ENCODE results near the gene IRF2BPL. TPM values are rescaled to one million over a fixed set of nuclear protein-coding genes. Genes with fewer than 3 reads are reported as not detected.
A peak's percentile ranks its signal among the peaks of the same experiment; 100 is the strongest.

Gene IRF2BPL
- total RNA-seq, 1 experiment from 2014 or later: 22.1 TPM

DNA sequence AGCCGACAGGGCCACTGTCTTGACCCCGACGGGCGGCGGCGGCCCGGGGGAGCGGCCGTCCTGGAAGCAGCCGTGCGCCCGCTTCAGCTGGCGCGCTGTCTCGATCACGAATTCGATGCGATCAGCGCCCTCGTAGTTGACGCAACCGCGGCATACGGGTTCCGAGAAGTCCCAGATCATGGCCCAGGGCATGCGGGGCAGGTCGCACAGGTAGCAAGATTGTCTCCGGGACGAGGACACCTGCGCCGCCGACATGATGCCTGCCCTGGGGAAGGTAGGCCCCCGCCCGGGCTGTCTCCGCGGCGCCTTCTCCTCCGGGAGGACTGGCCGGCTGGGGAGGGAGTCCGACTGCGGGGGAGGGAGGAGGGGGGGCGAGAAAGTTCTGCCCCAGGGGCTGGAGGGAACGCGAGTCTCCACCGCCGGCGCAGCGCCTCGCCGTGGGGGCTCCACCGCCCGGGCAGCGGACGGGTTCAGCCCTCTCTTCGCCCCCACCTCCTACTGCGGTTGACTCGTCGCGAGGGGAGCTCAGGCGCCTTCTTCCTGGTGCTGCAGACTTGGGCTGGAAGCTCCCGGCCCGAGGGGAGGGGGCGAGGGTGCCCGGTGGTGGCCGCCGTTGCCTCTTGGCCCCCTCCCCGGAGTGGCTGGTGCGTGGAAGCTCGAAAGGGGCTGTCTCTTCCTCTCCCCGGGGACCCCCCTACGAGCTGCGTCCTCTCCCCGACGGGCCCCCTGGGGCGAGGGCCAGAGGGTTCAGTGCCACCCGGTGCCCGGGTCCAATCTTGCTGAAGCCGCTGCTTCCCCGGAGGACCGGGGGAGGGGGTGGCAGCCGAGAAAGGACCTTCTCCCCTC lies 747 bp downstream of the IRF2BPL start:
- intact Hi-C loops (cut with micrococcal nuclease): loop anchor here (1.0 kb wide), 7 partner anchors 13 to 114 kb away; no protein-coding TSS in a partner anchor
- Mint-ChIP-seq H3K4me3 (ENCODE audit: unreplicated experiment) (peak overlapping the region; percentile 81), H3K36me3 (ENCODE audit: insufficient read depth, unreplicated experiment) (peaks cover 34% of the 10 kb centered on the region), H3K9me3 (ENCODE audit: unreplicated experiment) (no peaks in the 10 kb centered on the region), H3K27me3 (ENCODE audit: insufficient read depth, unreplicated experiment) (no peaks in the 10 kb centered on the region), H3K27ac (ENCODE audit: low read depth, unreplicated experiment) (peak overlapping the region; percentile 46), H3K4me1 (ENCODE audit: insufficient read depth, unreplicated experiment) (peaks cover 32% of the 10 kb centered on the region)
- TSS peak; percentile 18 for BruUV-seq (replicated peaks)
- ChIA-PET CTCF (interaction anchor here (0.5 to 7.9 kb wide), 22 partner anchors 14 to 678 kb away, joined by 3 to 88 read pairs (median 6); no protein-coding TSS in a partner anchor), POLR2A (interaction anchor here (0.6 to 17.6 kb wide), 17 partner anchors 9 to 680 kb away, joined by 3 to 721 read pairs (median 8); partner anchors contain the start of genes ALKBH1, CIPC and SLIRP)
- peak; percentile 58 for DNase-seq (ENCODE audit: unreplicated experiment)
- TF ChIP-seq, protein P1, sequence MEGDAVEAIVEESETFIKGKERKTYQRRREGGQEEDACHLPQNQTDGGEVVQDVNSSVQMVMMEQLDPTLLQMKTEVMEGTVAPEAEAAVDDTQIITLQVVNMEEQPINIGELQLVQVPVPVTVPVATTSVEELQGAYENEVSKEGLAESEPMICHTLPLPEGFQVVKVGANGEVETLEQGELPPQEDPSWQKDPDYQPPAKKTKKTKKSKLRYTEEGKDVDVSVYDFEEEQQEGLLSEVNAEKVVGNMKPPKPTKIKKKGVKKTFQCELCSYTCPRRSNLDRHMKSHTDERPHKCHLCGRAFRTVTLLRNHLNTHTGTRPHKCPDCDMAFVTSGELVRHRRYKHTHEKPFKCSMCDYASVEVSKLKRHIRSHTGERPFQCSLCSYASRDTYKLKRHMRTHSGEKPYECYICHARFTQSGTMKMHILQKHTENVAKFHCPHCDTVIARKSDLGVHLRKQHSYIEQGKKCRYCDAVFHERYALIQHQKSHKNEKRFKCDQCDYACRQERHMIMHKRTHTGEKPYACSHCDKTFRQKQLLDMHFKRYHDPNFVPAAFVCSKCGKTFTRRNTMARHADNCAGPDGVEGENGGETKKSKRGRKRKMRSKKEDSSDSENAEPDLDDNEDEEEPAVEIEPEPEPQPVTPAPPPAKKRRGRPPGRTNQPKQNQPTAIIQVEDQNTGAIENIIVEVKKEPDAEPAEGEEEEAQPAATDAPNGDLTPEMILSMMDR (IDR thresholded peaks at IDR 0.05; ENCODE audit: unreplicated experiment): no peak

DNA sequence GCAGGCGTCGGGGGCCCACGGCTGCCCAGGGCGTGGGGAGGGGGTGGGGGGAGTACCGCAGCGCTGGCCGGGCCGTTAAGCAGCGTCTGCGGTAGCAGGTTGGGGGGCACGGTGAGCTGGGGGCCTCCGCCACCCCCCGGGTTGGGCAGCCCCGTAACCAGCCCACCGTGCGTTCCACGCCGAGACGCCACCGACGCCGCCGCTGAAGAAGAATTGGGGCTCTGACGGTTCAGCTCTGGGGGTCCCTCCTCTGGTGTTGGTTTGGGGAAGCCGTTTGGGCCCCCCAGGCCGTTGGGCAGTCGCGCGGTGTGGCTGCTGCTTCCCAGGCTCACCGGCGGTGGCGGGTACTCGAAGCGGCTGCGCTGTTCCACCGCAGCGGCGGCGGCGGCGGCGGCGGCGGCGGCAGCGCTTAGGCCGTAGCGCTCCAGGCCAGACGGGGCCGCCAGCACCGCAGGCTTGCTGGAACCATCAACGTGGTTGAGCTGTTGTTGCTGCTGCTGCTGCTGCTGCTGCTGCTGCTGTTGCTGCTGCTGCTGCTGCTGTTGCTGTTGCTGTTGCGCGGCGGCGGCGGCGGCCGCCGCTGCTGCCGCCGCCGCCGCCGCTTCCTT lies 1.5 kb downstream of the IRF2BPL start:
- CTCF ChIA-PET: interaction anchor here (0.6 to 7.9 kb wide), 14 partner anchors 15 to 151 kb away, joined by 3 to 88 read pairs (median 6); no protein-coding TSS in a partner anchor

DNA sequence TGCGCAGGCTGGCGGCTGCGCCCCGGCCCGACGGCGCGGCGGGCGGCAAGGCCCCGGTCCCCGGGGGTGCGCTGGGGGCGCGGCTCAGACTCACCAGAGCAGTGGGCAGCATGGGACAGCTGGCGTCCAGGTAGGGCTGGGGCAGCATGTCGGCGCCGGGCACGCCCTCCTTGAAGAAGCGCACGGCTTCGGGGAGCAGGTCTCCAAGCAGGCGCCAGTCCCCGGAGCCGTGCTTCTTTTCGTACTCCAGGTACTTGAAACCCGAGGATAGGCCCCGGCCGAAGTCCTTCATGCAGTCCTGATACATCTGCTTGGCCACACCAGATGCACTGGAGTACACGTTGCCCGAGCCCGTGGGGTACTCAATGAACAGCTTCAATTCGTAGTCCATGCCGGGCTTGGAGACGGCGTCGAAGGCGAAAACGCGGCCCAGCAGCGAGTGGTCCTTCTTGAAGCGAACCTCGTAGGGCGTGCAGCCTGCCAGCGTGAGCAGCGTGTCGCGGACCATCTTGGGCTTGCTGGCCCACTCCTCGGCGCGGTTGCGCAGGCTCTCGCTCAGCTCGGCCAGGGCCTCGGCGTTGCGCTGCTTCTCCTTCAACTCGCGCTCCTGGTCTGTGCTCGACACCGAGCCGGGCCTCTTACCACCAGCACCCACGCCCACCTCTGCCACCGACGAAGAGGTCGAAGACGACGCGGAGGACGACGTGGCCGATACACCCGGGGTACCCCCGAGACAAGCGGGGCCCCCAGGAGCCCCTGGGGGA lies 2.2 kb downstream of the IRF2BPL start:
- TF ChIP-seq, protein P1 (IDR thresholded peaks at IDR 0.05; ENCODE audit: unreplicated experiment): no peak
- DNase-seq (ENCODE audit: unreplicated experiment): peak; percentile 52
- POLR2A ChIA-PET: interaction anchor here (0.6 to 17.6 kb wide), 10 partner anchors 17 to 682 kb away, joined by 3 to 721 read pairs (median 18); partner anchors contain the start of genes ALKBH1, CIPC and SLIRP
- BruUV-seq (replicated peaks): no TSS peak
- H3K27ac Mint-ChIP-seq (ENCODE audit: low read depth, unreplicated experiment): peak overlapping the region; percentile 69
- H3K27me3 Mint-ChIP-seq (ENCODE audit: insufficient read depth, unreplicated experiment): no peaks in the 10 kb centered on the region
- peaks cover 34% of the 10 kb centered on the region for H3K36me3 Mint-ChIP-seq (ENCODE audit: insufficient read depth, unreplicated experiment)
- CTCF ChIA-PET: interaction anchor here (0.6 to 7.9 kb wide), 15 partner anchors 16 to 151 kb away, joined by 3 to 88 read pairs (median 5); no protein-coding TSS in a partner anchor
- no peaks in the 10 kb centered on the region for H3K9me3 Mint-ChIP-seq (ENCODE audit: unreplicated experiment)
- H3K4me3 Mint-ChIP-seq (ENCODE audit: unreplicated experiment): peak overlapping the region; percentile 81
- intact Hi-C loops (cut with micrococcal nuclease): no loop called here
- peaks cover 27% of the 10 kb centered on the region for H3K4me1 Mint-ChIP-seq (ENCODE audit: insufficient read depth, unreplicated experiment)

More for the DNA sequence above, 1.5 kb downstream of the IRF2BPL start:
- peak overlapping the region; percentile 69 for H3K27ac Mint-ChIP-seq (ENCODE audit: low read depth, unreplicated experiment)
- peak overlapping the region; percentile 81 for H3K4me3 Mint-ChIP-seq (ENCODE audit: unreplicated experiment)
- no peaks in the 10 kb centered on the region for H3K27me3 Mint-ChIP-seq (ENCODE audit: insufficient read depth, unreplicated experiment)
- peaks cover 31% of the 10 kb centered on the region for H3K4me1 Mint-ChIP-seq (ENCODE audit: insufficient read depth, unreplicated experiment)
- no peaks in the 10 kb centered on the region for H3K9me3 Mint-ChIP-seq (ENCODE audit: unreplicated experiment)
- no peak for DNase-seq (ENCODE audit: unreplicated experiment)
- BruUV-seq (replicated peaks): no TSS peak
- TF ChIP-seq, protein P1 (IDR thresholded peaks at IDR 0.05; ENCODE audit: unreplicated experiment): no peak
- H3K36me3 Mint-ChIP-seq (ENCODE audit: insufficient read depth, unreplicated experiment): peaks cover 34% of the 10 kb centered on the region
- POLR2A ChIA-PET: interaction anchor here (0.7 to 17.6 kb wide), 10 partner anchors 16 to 681 kb away, joined by 3 to 721 read pairs (median 11); partner anchors contain the start of genes ALKBH1, CIPC and SLIRP
- intact Hi-C loops (cut with micrococcal nuclease): loop anchor here (1.0 kb wide), 1 partner anchor 41 kb away; no protein-coding TSS in a partner anchor
